ENCODE measurements around the gene C1orf87.
A peak's percentile ranks its signal among the peaks of the same experiment; 100 is the strongest.

The C1orf87 gene

GRCh38 chr1:60063561-60063960 is 10.0 kb downstream of the C1orf87 start:
- no peak for DNase-seq (ENCODE audit: low spot score)

- no peak for DNase-seq (ENCODE audit: low spot score)
Observed at GRCh38 chr1:60059468-60059867, 14.1 kb downstream of the C1orf87 start.

GRCh38 chr1:60055336-60055735 is 18.2 kb downstream of the C1orf87 start:
- no peak for DNase-seq (ENCODE audit: low spot score)

- no peak for DNase-seq (ENCODE audit: low spot score)
Observed at GRCh38 chr1:60054374-60054773, 19.2 kb downstream of the C1orf87 start.

GRCh38 chr1:60052601-60053000 is 21.0 kb downstream of the C1orf87 start:
- no peak for DNase-seq (ENCODE audit: low spot score)

GRCh38 chr1:60051191-60051590 is 22.4 kb downstream of the C1orf87 start:
- no peak for DNase-seq (ENCODE audit: low spot score)

GRCh38 chr1:60049188-60049587 is 24.4 kb downstream of the C1orf87 start:
- DNase-seq (ENCODE audit: low spot score), result no peak

GRCh38 chr1:60044881-60045280 is 28.7 kb downstream of the C1orf87 start:
- no peak for DNase-seq (ENCODE audit: low spot score)

GRCh38 chr1:60041783-60042182 is 31.8 kb downstream of the C1orf87 start:
- DNase-seq (ENCODE audit: low spot score), result no peak

GRCh38 chr1:60037669-60038068 is 35.9 kb downstream of the C1orf87 start:
- no peak for DNase-seq (ENCODE audit: low spot score)

- DNase-seq (ENCODE audit: low spot score), result no peak
Observed at GRCh38 chr1:60036856-60037460, 36.6 kb downstream of the C1orf87 start.

GRCh38 chr1:60035921-60036320 is 37.6 kb downstream of the C1orf87 start:
- no peak for DNase-seq (ENCODE audit: low spot score)

- DNase-seq (ENCODE audit: low spot score), result no peak
Observed at GRCh38 chr1:60034999-60035398, 38.6 kb downstream of the C1orf87 start.

- no peak for DNase-seq (ENCODE audit: low spot score)
Observed at GRCh38 chr1:60033066-60033465, 40.5 kb downstream of the C1orf87 start.

GRCh38 chr1:60031146-60031545 is 42.4 kb downstream of the C1orf87 start:
- no peak for DNase-seq (ENCODE audit: low spot score)

- no peak for DNase-seq (ENCODE audit: low spot score)
Observed at GRCh38 chr1:60025552-60025951, 48.0 kb downstream of the C1orf87 start.

GRCh38 chr1:60017508-60018205 is 55.9 kb downstream of the C1orf87 start:
- DNase-seq (ENCODE audit: low spot score), result no peak

- no peak for DNase-seq (ENCODE audit: low spot score)
Observed at GRCh38 chr1:60010690-60011089, 62.9 kb downstream of the C1orf87 start.

GRCh38 chr1:60008500-60008899 is 65.1 kb downstream of the C1orf87 start:
- no peak for DNase-seq (ENCODE audit: low spot score)

GRCh38 chr1:60000625-60001024 is 72.9 kb downstream of the C1orf87 start:
- peak; percentile 53 for DNase-seq (ENCODE audit: low spot score)

- no peak for DNase-seq (ENCODE audit: low spot score)
Observed at GRCh38 chr1:59999746-60000145, 73.8 kb downstream of the C1orf87 start.

- no peak for DNase-seq (ENCODE audit: low spot score)
Observed at GRCh38 chr1:59999006-59999405, 74.6 kb downstream of the C1orf87 start.

- no peak for DNase-seq (ENCODE audit: low spot score)
Observed at GRCh38 chr1:59997479-59998115, 76.0 kb downstream of the C1orf87 start.

Measured in globus pallidus (tissue), 1 donor.